Left ventricle myocardium inferior (tissue), 1 donor: Measurements from ENCODE around the gene RMRP. TPM values are rescaled to one million over a fixed set of nuclear protein-coding genes. Genes with fewer than 3 reads are reported as not detected.

Experiments used
- DNase-seq: peaks from one replicate; pipeline ENCODE4 v3.0.0-alpha.2; 2020
- H3K27ac ChIP-seq: fragments of 200-600 bp; replicated peaks from 2 replicates; pipeline ENCODE4 v1.8.0; 2021
- H3K27me3 ChIP-seq: fragments of 200-600 bp; 2 replicates; pipeline ENCODE4 v1.8.0; 2021; ENCODE audit warnings: low read depth
- H3K36me3 ChIP-seq: fragments of 200-600 bp; 2 replicates; pipeline ENCODE4 v1.8.0; 2021
- H3K4me1 ChIP-seq: fragments of 200-600 bp; 2 replicates; pipeline ENCODE4 v1.8.0; 2021
- H3K4me3 ChIP-seq: fragments of 200-600 bp; 2 replicates; pipeline ENCODE4 v1.8.0; 2021; ENCODE audit warnings: mild to moderate bottlenecking, moderate library complexity
- H3K9me3 ChIP-seq: fragments of 200-600 bp; replicated peaks from 2 replicates; pipeline ENCODE4 v1.8.0; 2021
- CTCF ChIP-seq: fragments of 200-600 bp; IDR thresholded peaks from 2 replicates; pipeline ENCODE4 v1.8.0; 2021; ENCODE audit warnings: antibody characterized with exemption, mild to moderate bottlenecking, borderline replicate concordance
- intact Hi-C: fragments of 100-400 bp; cut with micrococcal nuclease; formaldehyde crosslinking; loops from one replicate; pipeline ENCODE4 v1.11.0; 2022
- total RNA-seq: library from RNA; stranded (reverse); fragmentation: NEBNext Ultra II Directional; extraction: Animal tissue kit (Norgen Biotek cat#: 25700); gene quantifications from one replicate; pipeline ENCODE4 v1.2.1, GENCODE V29; 2021
- donor health status: DM: no; HTN: yes; CAD: no; lungs with severe emphysema.

Gene RMRP
- total RNA-seq, 1 donor from 2014 or later, result 15,093 TPM

GRCh38 chr9:35658137-35658967 is 533 bp upstream of the RMRP start, which contains the start of gene CCDC107:
Gene CCDC107 (plus strand): TSS chr9:35658292. CDS start chr9:35658380, 88 bp downstream.
- DNase-seq, result peak; percentile 87
- peak within 1 kb of the TSS; percentile 98 for H3K4me3 ChIP-seq
- H3K27me3 ChIP-seq, result no peaks in the 10 kb centered on the region
- peak within 1 kb of the TSS; percentile 99 for H3K27ac ChIP-seq
- H3K9me3 ChIP-seq, result no peaks in the 10 kb centered on the region
- peak; percentile 71 for TF ChIP-seq CTCF
- peaks cover 47% of the 10 kb centered on the region for H3K4me1 ChIP-seq
- peaks cover 12% of the 10 kb centered on the region for H3K36me3 ChIP-seq
- intact Hi-C loops, result loop anchor here (5.0 kb wide), 1 partner anchor 34 kb away; no protein-coding TSS in a partner anchor

DNA sequence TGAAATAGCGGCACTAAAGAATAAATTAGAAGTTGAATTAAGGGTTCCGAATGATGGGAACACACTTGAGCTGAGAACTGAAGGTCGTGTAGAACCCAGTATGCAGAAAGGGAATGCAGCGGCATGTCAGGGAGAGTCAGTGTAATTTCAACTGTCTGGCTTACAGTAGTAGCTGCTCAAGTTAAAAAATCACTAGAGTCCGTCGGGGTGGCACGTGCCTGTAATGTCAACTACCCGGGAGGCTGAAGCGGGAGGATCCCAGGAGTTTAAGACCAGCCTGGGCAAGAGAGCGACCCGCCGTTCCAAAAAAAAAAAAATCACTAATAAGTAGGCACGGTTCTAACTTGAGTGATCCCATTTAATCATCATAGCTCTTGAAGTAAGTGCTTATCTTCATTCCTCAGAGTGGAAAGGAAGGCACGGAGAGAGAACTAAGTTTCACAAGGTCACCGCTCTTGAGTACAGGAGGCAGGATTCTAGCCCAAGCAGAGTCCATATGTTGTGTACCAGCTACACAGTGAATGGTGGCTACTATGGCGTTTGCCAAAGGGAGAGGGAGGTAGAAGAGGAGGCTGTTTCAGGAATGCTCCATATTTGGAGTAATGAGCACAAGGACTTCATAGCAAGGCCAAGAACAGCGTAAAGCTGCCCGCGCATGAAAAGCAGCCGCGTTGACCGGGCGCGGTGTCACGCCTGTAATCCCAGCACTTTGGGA is 831 bp downstream of the RMRP start:
- TF ChIP-seq CTCF, result no peak
- H3K36me3 ChIP-seq, result peaks cover 12% of the 10 kb centered on the region
- peak overlapping the region; percentile 98 for H3K4me3 ChIP-seq
- peaks cover 47% of the 10 kb centered on the region for H3K4me1 ChIP-seq
- peak overlapping the region; percentile 99 for H3K27ac ChIP-seq
- DNase-seq, result no peak
- no peaks in the 10 kb centered on the region for H3K27me3 ChIP-seq
- intact Hi-C loops, result loop anchor here (5.0 kb wide), 1 partner anchor 35 kb away; no protein-coding TSS in a partner anchor
- H3K9me3 ChIP-seq, result no peaks in the 10 kb centered on the region

GRCh38 chr9:35656348-35656747 is 1.5 kb downstream of the RMRP start:
- intact Hi-C loops, result loop anchor here (5.0 kb wide), 1 partner anchor 36 kb away; no protein-coding TSS in a partner anchor
- H3K27ac ChIP-seq, result peak overlapping the region; percentile 99

DNA sequence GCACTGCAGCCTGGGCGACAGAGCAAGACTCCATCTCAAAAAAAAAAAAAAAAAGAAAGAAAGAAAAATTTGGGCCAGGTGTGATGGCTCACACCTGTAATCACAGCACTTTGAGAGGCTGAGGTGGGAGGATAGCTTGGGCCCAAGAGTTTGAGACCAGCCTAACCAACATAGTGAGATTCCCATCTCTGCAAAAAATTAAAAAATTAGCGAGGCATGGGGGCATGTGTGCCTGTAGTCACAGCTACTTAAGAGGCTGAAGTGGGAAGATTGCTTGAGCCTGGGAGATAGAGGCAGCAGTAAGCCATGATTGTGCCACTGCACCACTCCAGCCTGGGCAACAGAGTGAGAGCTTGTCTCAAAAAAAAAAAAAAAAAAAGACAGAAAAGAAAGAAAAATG is 4.2 kb downstream of the RMRP start:
- intact Hi-C loops, result no loop called here
- no peak for DNase-seq
- H3K4me3 ChIP-seq, result no peak overlapping the region
- H3K27ac ChIP-seq, result no peak overlapping the region
- no peak for TF ChIP-seq CTCF
- H3K36me3 ChIP-seq, result no peaks in the 10 kb centered on the region
- peaks cover 13% of the 10 kb centered on the region for H3K4me1 ChIP-seq
- no peaks in the 10 kb centered on the region for H3K9me3 ChIP-seq
- H3K27me3 ChIP-seq, result no peaks in the 10 kb centered on the region

More at GRCh38 chr9:35656348-35656747, 1.5 kb downstream of the RMRP start:
- Histone ChIP-seq H3K27me3 (no peaks in the 10 kb centered on the region), H3K4me1 (peaks cover 40% of the 10 kb centered on the region), H3K9me3 (no peaks in the 10 kb centered on the region), H3K4me3 (no peak overlapping the region), H3K36me3 (peaks cover 11% of the 10 kb centered on the region)
- DNase-seq, result no peak
- no peak for TF ChIP-seq CTCF

GRCh38 chr9:35652829-35653209 is 5.0 kb downstream of the RMRP start:
- Histone ChIP-seq H3K27ac (no peak overlapping the region), H3K4me1 (peaks cover 8% of the 10 kb centered on the region), H3K4me3 (no peak overlapping the region), H3K9me3 (no peaks in the 10 kb centered on the region), H3K27me3 (no peaks in the 10 kb centered on the region), H3K36me3 (no peaks in the 10 kb centered on the region)
- DNase-seq, result no peak
- intact Hi-C loops, result no loop called here
- no peak for TF ChIP-seq CTCF
